CMK (cell line): ENCODE results near the gene CMKLR1.

Experiments used
- DNase-seq: peaks from one replicate; pipeline ENCODE4 v3.0.0-alpha.2; 2010; ENCODE audit warnings: low read depth

The CMKLR1 gene

GRCh38 chr12:108260969-108261368 is 78.1 kb downstream of the CMKLR1 start:
- DNase-seq, result no peak

- no peak for DNase-seq
These were observed 79.1 kb downstream of the CMKLR1 start for GRCh38 chr12:108260039-108260438.

- no peak for DNase-seq
These were observed 81.5 kb downstream of the CMKLR1 start for GRCh38 chr12:108257610-108258106.

GRCh38 chr12:108257004-108257403 is 82.1 kb downstream of the CMKLR1 start:
- DNase-seq, result no peak

- no peak for DNase-seq
These were observed 83.9 kb downstream of the CMKLR1 start for GRCh38 chr12:108255252-108255602.

GRCh38 chr12:108254517-108255251 is 84.4 kb downstream of the CMKLR1 start:
- DNase-seq, result no peak

- no peak for DNase-seq
These were observed 85.1 kb downstream of the CMKLR1 start for GRCh38 chr12:108254030-108254429.

- DNase-seq, result no peak
These were observed 85.6 kb downstream of the CMKLR1 start for GRCh38 chr12:108253540-108253939.

GRCh38 chr12:108252523-108252922 is 86.6 kb downstream of the CMKLR1 start:
- no peak for DNase-seq

- DNase-seq, result no peak
These were observed 91.1 kb downstream of the CMKLR1 start for GRCh38 chr12:108248011-108248410.

- no peak for DNase-seq
These were observed 92.0 kb downstream of the CMKLR1 start for GRCh38 chr12:108247130-108247529.

- no peak for DNase-seq
These were observed 97.0 kb downstream of the CMKLR1 start for GRCh38 chr12:108241986-108242703.

GRCh38 chr12:108240928-108241327 is 98.2 kb downstream of the CMKLR1 start:
- no peak for DNase-seq

GRCh38 chr12:108240027-108240785 is 98.9 kb downstream of the CMKLR1 start:
- DNase-seq, result no peak

GRCh38 chr12:108239378-108239777 is 99.7 kb downstream of the CMKLR1 start:
- DNase-seq, result no peak

GRCh38 chr12:108238474-108238873 is 100.6 kb downstream of the CMKLR1 start:
- no peak for DNase-seq
